MCF 10A (cell line): ENCODE results near the gene C1orf174. TPM values are rescaled to one million over a fixed set of nuclear protein-coding genes. Genes with fewer than 3 reads are reported as not detected.

Experiments used
- Bru-seq: library from RNA; stranded (reverse); fragments of 400-500 nt; gene quantifications from one replicate; lab custom pipeline; 2021; lab: Mats Ljungman, UMichigan
- BruChase-seq, 2 experiments: library from RNA; stranded (reverse); fragments of 400-500 nt; gene quantifications; one replicate each; lab custom pipeline; 2021; lab: Mats Ljungman, UMichigan
- BruUV-seq: library from RNA; stranded (reverse); fragments of 400-500 nt; replicated peaks from 2 replicates; lab custom pipeline; 2021; lab: Mats Ljungman, UMichigan
- CTCF ChIA-PET: fragments of 300-600 bp; sonication (Branson Sonifier 250); formaldehyde crosslinking; extraction: SDS; loops from one replicate; lab custom pipeline; 2021; ENCODE audit warnings: antibody characterized with exemption, inconsistent platforms; lab: Yijun Ruan, JAX
- POLR2A ChIA-PET: fragments of 300-600, 350-650 bp; sonication (Branson Sonifier 250); formaldehyde crosslinking; extraction: SDS; loops from one replicate; lab custom pipeline; 2020; ENCODE audit warnings: antibody characterized with exemption, inconsistent platforms; lab: Yijun Ruan, JAX
- DNase-seq: peaks from one replicate; pipeline ENCODE4 v3.0.0-alpha.2; 2018; ENCODE audit not compliant: unreplicated experiment
- H3K27ac Mint-ChIP-seq: one replicate; pipeline ENCODE4 v1.8.0; 2022; ENCODE audit warnings: mild to moderate bottlenecking, low read depth, mixed read lengths; ENCODE audit not compliant: unreplicated experiment
- H3K27me3 Mint-ChIP-seq: one replicate; pipeline ENCODE4 v1.8.0; 2022; ENCODE audit warnings: mixed read lengths; ENCODE audit not compliant: insufficient read depth, unreplicated experiment
- H3K36me3 Mint-ChIP-seq: one replicate; pipeline ENCODE4 v1.8.0; 2022; ENCODE audit warnings: mild to moderate bottlenecking, moderate library complexity, mixed read lengths; ENCODE audit not compliant: insufficient read depth, unreplicated experiment
- H3K4me1 Mint-ChIP-seq: one replicate; pipeline ENCODE4 v1.8.0; 2022; ENCODE audit warnings: mixed read lengths; ENCODE audit not compliant: insufficient read depth, unreplicated experiment
- H3K4me3 Mint-ChIP-seq: one replicate; pipeline ENCODE4 v1.8.0; 2022; ENCODE audit warnings: mild to moderate bottlenecking, moderate library complexity, mixed read lengths; ENCODE audit not compliant: unreplicated experiment
- H3K9me3 Mint-ChIP-seq: one replicate; pipeline ENCODE4 v1.8.0; 2022; ENCODE audit warnings: mixed read lengths; ENCODE audit not compliant: unreplicated experiment
- intact Hi-C: fragments of 100-400 bp; cut with micrococcal nuclease; formaldehyde crosslinking; loops from 2 replicates; pipeline ENCODE4 v1.14.1; 2022
- long read RNA-seq: library from polyadenylated mRNA; stranded (forward); transcript quantifications from one replicate; pipeline ENCODE4 v2.0.0, GENCODE V29; 2022
- total RNA-seq: library from RNA; stranded (reverse); gene quantifications from 2 replicates; pipeline ENCODE4 v1.2.3, GENCODE V29; 2022
- TF ChIP-seq, protein P1 (sequence below): fragments of 200-600 bp; IDR thresholded peaks from one replicate; pipeline ENCODE4 v1.8.0; 2022; ENCODE audit warnings: antibody characterized with exemption, mild to moderate bottlenecking; ENCODE audit not compliant: unreplicated experiment

C1orf174 gene
- 22.4 and 24.4 TPM in 2 replicates for total RNA-seq
- percentile 70 among the genes with signal in this experiment for Bru-seq, nascent RNA
- percentile 73 among the genes with signal in this experiment for BruChase-seq, experiment 1, labeled RNA remaining after a 6-hour chase
- percentile 83 among the genes with signal in this experiment for BruChase-seq, experiment 2, labeled RNA remaining after a 2-hour chase
- long read RNA-seq, transcript C1orf174-201 (4 exons, 1,666 nt): major isoform, 66 of 79 reads
- long read RNA-seq, partial matches to known transcripts: 2 of 79 reads
- long read RNA-seq, other reads (novel, unspliced or antisense): 6 of 79 reads

DNA sequence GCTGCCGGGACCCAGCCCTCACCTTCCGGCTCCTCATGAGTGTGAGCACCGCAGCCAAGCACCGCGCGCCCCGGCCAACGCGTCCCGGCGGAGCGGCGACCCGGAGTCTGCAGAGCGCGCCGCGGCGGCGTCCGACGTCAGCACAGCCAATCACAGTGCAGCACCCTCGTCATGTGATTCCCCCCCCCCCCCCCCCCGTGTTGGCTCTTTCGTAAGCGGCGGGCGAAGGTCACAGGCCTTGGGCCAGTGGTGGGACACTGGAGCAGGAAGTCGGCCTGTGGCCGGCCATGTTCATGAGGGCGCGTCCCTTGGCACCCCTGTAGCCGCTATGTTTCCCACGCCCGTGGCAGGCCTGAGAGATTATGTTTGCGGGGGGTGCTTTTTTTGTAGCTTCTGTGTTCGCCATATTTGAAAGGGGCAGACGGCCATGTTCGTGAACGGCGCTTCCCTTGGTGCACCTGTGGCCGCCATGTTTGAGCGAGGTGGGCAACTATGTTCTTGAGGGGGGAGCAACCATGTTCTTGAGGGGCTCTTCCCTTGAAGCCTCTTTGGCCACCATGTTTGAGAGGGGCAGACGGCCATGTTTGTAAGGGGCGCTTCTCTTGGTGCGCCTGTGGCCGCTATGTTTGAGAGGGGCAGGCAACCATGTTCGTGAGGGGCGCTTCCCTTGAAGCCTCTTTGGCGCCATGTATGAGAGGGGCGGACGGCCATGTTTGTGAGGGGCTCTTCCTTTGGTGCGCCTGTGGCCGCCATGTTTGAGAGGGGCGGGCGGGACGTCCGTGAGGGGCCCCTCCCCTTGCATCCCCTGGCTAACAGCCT, at the start of gene C1orf174:
TSS of gene C1orf174 (minus strand) at position 123 of the 819 bp plus-strand sequence. CDS start at position 37, 86 bp downstream.
- TF ChIP-seq, protein P1, sequence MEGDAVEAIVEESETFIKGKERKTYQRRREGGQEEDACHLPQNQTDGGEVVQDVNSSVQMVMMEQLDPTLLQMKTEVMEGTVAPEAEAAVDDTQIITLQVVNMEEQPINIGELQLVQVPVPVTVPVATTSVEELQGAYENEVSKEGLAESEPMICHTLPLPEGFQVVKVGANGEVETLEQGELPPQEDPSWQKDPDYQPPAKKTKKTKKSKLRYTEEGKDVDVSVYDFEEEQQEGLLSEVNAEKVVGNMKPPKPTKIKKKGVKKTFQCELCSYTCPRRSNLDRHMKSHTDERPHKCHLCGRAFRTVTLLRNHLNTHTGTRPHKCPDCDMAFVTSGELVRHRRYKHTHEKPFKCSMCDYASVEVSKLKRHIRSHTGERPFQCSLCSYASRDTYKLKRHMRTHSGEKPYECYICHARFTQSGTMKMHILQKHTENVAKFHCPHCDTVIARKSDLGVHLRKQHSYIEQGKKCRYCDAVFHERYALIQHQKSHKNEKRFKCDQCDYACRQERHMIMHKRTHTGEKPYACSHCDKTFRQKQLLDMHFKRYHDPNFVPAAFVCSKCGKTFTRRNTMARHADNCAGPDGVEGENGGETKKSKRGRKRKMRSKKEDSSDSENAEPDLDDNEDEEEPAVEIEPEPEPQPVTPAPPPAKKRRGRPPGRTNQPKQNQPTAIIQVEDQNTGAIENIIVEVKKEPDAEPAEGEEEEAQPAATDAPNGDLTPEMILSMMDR: no peak
- BruUV-seq: TSS peak; percentile 73
- Mint-ChIP-seq H3K27me3 (no peaks in the 10 kb centered on the region), H3K9me3 (peaks cover 8% of the 10 kb centered on the region), H3K4me3 (peak within 1 kb of the TSS; percentile 84), H3K36me3 (no peaks in the 10 kb centered on the region), H3K4me1 (peaks cover 6% of the 10 kb centered on the region), H3K27ac (peak within 1 kb of the TSS; percentile 99)
- POLR2A ChIA-PET: interaction anchor here (0.6 to 3.4 kb wide), 9 partner anchors 11 to 1753 kb away, joined by 3 to 47 read pairs (median 3); partner anchors contain the start of genes CEP104, DFFB and LRRC47
- CTCF ChIA-PET: interaction anchor here (0.7 to 1.3 kb wide), 3 partner anchors 42 to 61 kb away, joined by 3 to 6 read pairs (median 3); no protein-coding TSS in a partner anchor
- peak; percentile 96 for DNase-seq
- intact Hi-C loops: loop anchor here (1.0 kb wide), 1 partner anchor 43 kb away; the partner anchor contains the start of genes CEP104 and DFFB

DNA sequence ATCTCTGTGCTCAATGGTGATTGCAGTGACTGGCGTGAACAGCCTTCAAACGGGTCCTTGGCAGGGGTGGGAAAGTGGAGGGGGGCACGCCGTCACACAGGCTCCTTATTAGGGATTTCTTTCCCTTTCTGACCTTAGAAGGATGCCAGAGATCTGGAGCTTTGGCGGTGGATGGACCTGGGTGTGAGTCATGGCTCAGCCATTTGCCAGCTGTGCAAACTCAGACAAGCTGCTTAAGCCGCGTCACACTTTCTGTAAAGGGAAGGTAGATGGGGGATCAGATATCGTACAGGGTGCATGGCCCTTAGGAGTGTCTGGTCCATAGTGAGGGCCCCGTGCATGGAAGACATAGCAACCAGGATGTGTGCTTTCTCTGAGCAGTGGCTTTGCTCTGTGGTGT, 48.3 kb upstream of the C1orf174 start:
- CTCF ChIA-PET: no interaction called here

DNA sequence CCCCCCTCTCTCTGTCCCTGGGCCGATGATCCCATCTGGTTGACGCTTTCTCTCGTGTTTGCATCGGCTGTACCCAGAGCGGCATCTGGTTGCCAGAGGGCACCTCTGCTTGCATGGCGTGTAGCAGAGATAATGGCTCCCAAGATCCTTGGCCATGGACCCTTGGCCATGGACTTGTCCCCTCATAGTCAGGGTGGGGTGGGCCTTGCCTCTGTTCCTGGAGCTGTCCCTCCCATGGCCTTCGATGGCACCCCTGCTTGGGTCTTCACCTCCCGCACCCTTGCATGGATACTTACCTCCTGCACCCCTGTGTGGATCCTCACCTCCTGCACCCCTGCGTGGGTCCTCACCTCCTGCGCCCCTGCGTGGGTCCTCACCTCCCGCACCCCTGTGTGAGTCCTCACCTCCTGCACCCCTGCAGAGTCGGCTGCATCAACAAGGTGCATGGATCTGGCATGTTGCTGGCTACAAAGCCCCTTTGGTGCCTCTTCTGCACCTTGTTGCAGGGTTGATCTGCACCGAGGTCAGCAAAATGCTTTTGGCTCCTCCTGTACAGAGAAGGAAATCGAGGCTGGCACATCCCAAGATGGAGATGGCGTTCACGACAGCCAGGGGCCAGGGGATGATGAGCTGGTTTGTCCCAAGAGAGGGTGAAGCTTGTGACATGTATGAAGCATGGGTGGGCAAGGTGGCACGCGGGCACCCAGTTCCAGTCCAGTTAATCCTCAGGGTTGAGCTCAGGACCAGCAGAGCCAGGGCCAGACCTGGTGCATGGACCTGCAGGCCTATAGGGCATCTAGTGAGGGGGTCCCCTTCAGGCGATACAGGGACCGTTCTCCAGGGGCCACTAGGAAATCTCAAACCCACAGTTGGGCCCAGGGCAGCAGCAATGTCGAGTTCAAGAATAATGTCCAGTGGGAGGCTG, 46.1 kb upstream of the C1orf174 start:
- intact Hi-C loops: no loop called here
- Mint-ChIP-seq H3K27me3 (no peaks in the 10 kb centered on the region), H3K27ac (no peak overlapping the region), H3K4me3 (no peak overlapping the region), H3K9me3 (no peaks in the 10 kb centered on the region), H3K36me3 (no peaks in the 10 kb centered on the region), H3K4me1 (no peaks in the 10 kb centered on the region)
- POLR2A ChIA-PET: no interaction called here
- DNase-seq: no peak
- TF ChIP-seq, protein P1: no peak
- BruUV-seq: no TSS peak
- CTCF ChIA-PET: interaction anchor here (0.7 kb wide), 2 partner anchors 55 to 541 kb away, joined by 3 read pairs; no protein-coding TSS in a partner anchor

More for the DNA sequence above, 48.3 kb upstream of the C1orf174 start:
- no peaks in the 10 kb centered on the region for H3K27me3 Mint-ChIP-seq
- H3K4me3 Mint-ChIP-seq: no peak overlapping the region
- TF ChIP-seq, protein P1: no peak
- no peak overlapping the region for H3K27ac Mint-ChIP-seq
- DNase-seq: no peak
- H3K36me3 Mint-ChIP-seq: no peaks in the 10 kb centered on the region
- intact Hi-C loops: no loop called here
- H3K4me1 Mint-ChIP-seq: no peaks in the 10 kb centered on the region
- POLR2A ChIA-PET: no interaction called here
- BruUV-seq: no TSS peak
- no peaks in the 10 kb centered on the region for H3K9me3 Mint-ChIP-seq
